Neural progenitor cell (in vitro differentiated cells): ENCODE measurements around the gene LRRC27. TPM values are rescaled to one million over a fixed set of nuclear protein-coding genes. Genes with fewer than 3 reads are reported as not detected.
A peak's percentile ranks its signal among the peaks of the same experiment; 100 is the strongest.

Experiments used
- DNase-seq: peaks from one replicate; pipeline ENCODE4 v3.0.0-alpha.2; 2016; ENCODE audit warnings: low spot score
- H2AFZ ChIP-seq: fragments of 200-600 bp; sonication (generic); replicated peaks from 2 replicates; pipeline ENCODE4 v1.6.1; 2016; ENCODE audit warnings: antibody characterized with exemption
- H3F3A ChIP-seq: fragments of 200-600 bp; sonication (generic); 2 replicates; pipeline ENCODE4 v1.6.1; 2016; ENCODE audit warnings: antibody characterized with exemption, low read depth
- H3K27ac ChIP-seq: fragments of 200-600 bp; sonication (generic); 2 replicates; pipeline ENCODE4 v1.5.1; 2016; ENCODE audit warnings: mild to moderate bottlenecking
- H3K27me3 ChIP-seq: fragments of 200-600 bp; sonication (generic); 2 replicates; pipeline ENCODE4 v1.6.1; 2016; ENCODE audit warnings: mild to moderate bottlenecking, moderate library complexity
- H3K36me3 ChIP-seq: fragments of 200-600 bp; sonication (generic); 2 replicates; pipeline ENCODE4 v1.5.1; 2016
- H3K4me1 ChIP-seq: fragments of 200-600 bp; sonication (generic); 2 replicates; pipeline ENCODE4 v1.6.1; 2016; ENCODE audit warnings: mixed run types
- H3K4me2 ChIP-seq: fragments of 200-600 bp; sonication (generic); 2 replicates; pipeline ENCODE4 v1.6.1; 2016
- H3K4me3 ChIP-seq: fragments of 200-600 bp; sonication (generic); 2 replicates; pipeline ENCODE4 v1.5.1; 2016
- H3K79me2 ChIP-seq: fragments of 200-600 bp; sonication (generic); 2 replicates; pipeline ENCODE4 v1.6.1; 2016; ENCODE audit warnings: low read depth
- H3K9ac ChIP-seq: fragments of 200-600 bp; sonication (generic); 2 replicates; pipeline ENCODE4 v1.6.1; 2016
- H3K9me3 ChIP-seq: fragments of 200-600 bp; sonication (generic); 2 replicates; pipeline ENCODE4 v1.5.1; 2016; ENCODE audit warnings: low read depth
- H4K20me1 ChIP-seq: fragments of 200-600 bp; sonication (generic); 2 replicates; pipeline ENCODE4 v1.6.1; 2016; ENCODE audit warnings: low read depth
- H3K27ac Mint-ChIP-seq: 3 replicates; pipeline ENCODE4 v1.8.0; 2021; ENCODE audit warnings: mixed read lengths
- H3K27me3 Mint-ChIP-seq: 2 replicates; pipeline ENCODE4 v1.8.0; 2022; ENCODE audit warnings: low read depth, mild to moderate bottlenecking, inconsistent platforms, moderate library complexity, mixed read lengths; ENCODE audit not compliant: insufficient read depth
- H3K36me3 Mint-ChIP-seq: 3 replicates; pipeline ENCODE4 v1.8.0; 2021; ENCODE audit warnings: mixed read lengths
- H3K4me1 Mint-ChIP-seq: 3 replicates; pipeline ENCODE4 v1.8.0; 2021; ENCODE audit warnings: mixed read lengths
- H3K4me3 Mint-ChIP-seq: 3 replicates; pipeline ENCODE4 v1.8.0; 2021; ENCODE audit warnings: mild to moderate bottlenecking, moderate library complexity, mixed read lengths
- H3K9me3 Mint-ChIP-seq: 3 replicates; pipeline ENCODE4 v1.8.0; 2020; ENCODE audit warnings: mixed read lengths
- EZH2 ChIP-seq: fragments of 200-600 bp; sonication (generic); IDR thresholded peaks from 2 replicates; pipeline ENCODE4 v1.6.1; 2017; ENCODE audit warnings: antibody characterized with exemption, mild to moderate bottlenecking, moderate library complexity
- EZH2phosphoT487 ChIP-seq: fragments of 200-600 bp; sonication (generic); IDR thresholded peaks from 2 replicates; pipeline ENCODE4 v1.6.1; 2017; ENCODE audit warnings: antibody characterized with exemption
- total RNA-seq: library from RNA; depleted of rRNA; stranded (reverse); fragments of >200 nt; gene quantifications from 2 replicates; pipeline ENCODE4 v1.2.3, GENCODE V29; 2015; ENCODE audit warnings: low replicate concordance
- TF ChIP-seq, protein P1 (sequence below): fragments of 200-600 bp; sonication (generic); IDR thresholded peaks from 2 replicates; pipeline ENCODE4 v1.5.1; 2017; ENCODE audit warnings: antibody characterized with exemption, mild to moderate bottlenecking

Gene LRRC27
- total RNA-seq, 1 donor from 2014 or later = 16.9 TPM

DNA sequence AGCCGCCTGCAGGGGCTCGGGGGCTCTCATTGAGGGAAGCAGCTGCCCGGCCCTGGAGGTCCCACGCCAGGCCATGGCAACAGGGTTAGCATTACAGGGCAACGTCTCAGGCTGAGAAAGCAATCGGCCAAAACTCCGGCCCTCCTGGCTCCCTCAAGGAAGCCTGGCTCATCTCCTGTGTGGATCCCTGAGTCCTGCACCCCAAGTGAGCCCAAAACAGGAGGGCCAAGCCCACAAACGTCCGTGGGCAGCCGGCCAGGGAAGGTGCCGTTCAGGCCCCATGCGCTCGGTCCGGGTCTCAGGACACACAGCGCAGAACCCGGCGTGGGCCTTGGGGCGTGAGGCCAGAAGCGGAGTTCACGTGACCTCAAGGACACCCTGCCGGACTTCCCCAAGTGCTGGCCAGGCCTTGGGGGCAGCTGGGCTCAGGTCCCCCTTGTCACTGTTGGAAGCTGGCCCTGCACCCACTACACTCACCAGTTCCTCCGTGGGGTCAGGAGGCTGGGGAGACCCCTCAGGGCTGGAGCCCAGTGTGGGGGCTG, 57.0 kb downstream of the LRRC27 start:
- Histone ChIP-seq H3K36me3 (no peaks in the 10 kb centered on the region), H3K4me2 (no peak overlapping the region), H3K4me3 (no peak overlapping the region), H3K9ac (no peak overlapping the region), H3F3A (peaks cover 14% of the 10 kb centered on the region), H4K20me1 (no peaks in the 10 kb centered on the region), H2AFZ (no peak overlapping the region), H3K4me1 (peaks cover 9% of the 10 kb centered on the region), H3K79me2 (no peaks in the 10 kb centered on the region), H3K9me3 (no peaks in the 10 kb centered on the region), H3K27ac (no peak overlapping the region), H3K27me3 (peaks cover under 1% of the 10 kb centered on the region)
- peaks cover 9% of the 10 kb centered on the region for H3K4me1 Mint-ChIP-seq
- peak; percentile 68 for DNase-seq
- TF ChIP-seq EZH2phosphoT487 (no peak), EZH2 (no peak)
- TF ChIP-seq, protein P1, sequence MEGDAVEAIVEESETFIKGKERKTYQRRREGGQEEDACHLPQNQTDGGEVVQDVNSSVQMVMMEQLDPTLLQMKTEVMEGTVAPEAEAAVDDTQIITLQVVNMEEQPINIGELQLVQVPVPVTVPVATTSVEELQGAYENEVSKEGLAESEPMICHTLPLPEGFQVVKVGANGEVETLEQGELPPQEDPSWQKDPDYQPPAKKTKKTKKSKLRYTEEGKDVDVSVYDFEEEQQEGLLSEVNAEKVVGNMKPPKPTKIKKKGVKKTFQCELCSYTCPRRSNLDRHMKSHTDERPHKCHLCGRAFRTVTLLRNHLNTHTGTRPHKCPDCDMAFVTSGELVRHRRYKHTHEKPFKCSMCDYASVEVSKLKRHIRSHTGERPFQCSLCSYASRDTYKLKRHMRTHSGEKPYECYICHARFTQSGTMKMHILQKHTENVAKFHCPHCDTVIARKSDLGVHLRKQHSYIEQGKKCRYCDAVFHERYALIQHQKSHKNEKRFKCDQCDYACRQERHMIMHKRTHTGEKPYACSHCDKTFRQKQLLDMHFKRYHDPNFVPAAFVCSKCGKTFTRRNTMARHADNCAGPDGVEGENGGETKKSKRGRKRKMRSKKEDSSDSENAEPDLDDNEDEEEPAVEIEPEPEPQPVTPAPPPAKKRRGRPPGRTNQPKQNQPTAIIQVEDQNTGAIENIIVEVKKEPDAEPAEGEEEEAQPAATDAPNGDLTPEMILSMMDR = no peak
- peaks cover 6% of the 10 kb centered on the region for H3K9me3 Mint-ChIP-seq
- H3K27ac Mint-ChIP-seq = no peak overlapping the region
- H3K27me3 Mint-ChIP-seq = peaks cover 20% of the 10 kb centered on the region
- no peak overlapping the region for H3K4me3 Mint-ChIP-seq
- no peaks in the 10 kb centered on the region for H3K36me3 Mint-ChIP-seq

- peaks cover 7% of the 10 kb centered on the region for H3K27me3 ChIP-seq
- Mint-ChIP-seq H3K4me1 (peaks cover 4% of the 10 kb centered on the region), H3K27me3 (peaks cover 23% of the 10 kb centered on the region), H3K9me3 (peaks cover 6% of the 10 kb centered on the region), H3K4me3 (no peak overlapping the region), H3K27ac (no peak overlapping the region), H3K36me3 (no peaks in the 10 kb centered on the region)
- no peaks in the 10 kb centered on the region for H3K79me2 ChIP-seq
- no peak overlapping the region for H3K9ac ChIP-seq
- H4K20me1 ChIP-seq = no peaks in the 10 kb centered on the region
- H3K9me3 ChIP-seq = no peaks in the 10 kb centered on the region
- TF ChIP-seq EZH2 = no peak
- TF ChIP-seq, protein P1 = no peak
- TF ChIP-seq EZH2phosphoT487 = no peak
- no peak overlapping the region for H2AFZ ChIP-seq
- no peaks in the 10 kb centered on the region for H3K36me3 ChIP-seq
- H3F3A ChIP-seq = peaks cover 14% of the 10 kb centered on the region
- DNase-seq = no peak
- H3K27ac ChIP-seq = no peak overlapping the region
- H3K4me1 ChIP-seq = peaks cover 9% of the 10 kb centered on the region
- H3K4me2 ChIP-seq = no peak overlapping the region
- H3K4me3 ChIP-seq = no peak overlapping the region
Observed at GRCh38 chr10:132389433-132390169, 57.6 kb downstream of the LRRC27 start.

DNA sequence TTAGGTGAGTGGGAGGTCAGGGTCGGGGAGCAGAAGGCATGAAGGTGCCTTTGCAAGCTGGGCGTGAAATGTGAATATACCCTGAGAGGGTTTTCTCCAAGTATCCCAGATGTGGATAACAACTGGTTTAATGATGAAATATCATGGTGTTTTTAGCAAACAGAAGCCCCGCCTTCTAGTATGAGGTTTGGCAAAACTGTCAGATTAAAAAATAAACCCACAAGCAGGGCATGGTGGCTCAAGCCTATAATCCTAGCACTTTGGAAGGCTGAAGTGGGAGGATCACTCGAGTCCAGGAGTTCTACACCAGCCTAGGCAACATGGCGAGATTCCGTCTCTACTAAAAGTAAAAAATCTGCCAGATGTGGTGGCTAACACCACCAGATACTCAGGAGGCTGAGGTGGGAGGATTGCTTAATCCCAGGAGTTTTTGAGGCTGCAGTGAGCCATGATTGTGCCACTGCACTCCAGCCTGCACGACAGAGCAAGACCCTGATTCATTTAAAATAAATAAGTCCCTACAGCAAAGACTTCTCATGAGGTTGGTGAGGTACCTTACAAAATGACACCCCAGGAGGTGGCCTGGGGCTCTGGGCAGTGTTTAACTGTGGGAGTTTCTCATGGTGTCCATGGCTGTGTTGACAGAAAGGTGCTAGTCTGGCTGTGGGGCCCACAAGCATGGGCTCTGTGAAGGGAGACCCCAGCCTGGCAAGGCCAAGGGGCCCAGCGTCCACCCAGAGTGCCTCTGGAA, 58.4 kb downstream of the LRRC27 start:
- Mint-ChIP-seq H3K4me1 (peaks cover 4% of the 10 kb centered on the region), H3K4me3 (no peak overlapping the region), H3K27me3 (peaks cover 24% of the 10 kb centered on the region), H3K27ac (no peak overlapping the region), H3K36me3 (no peaks in the 10 kb centered on the region), H3K9me3 (peaks cover 6% of the 10 kb centered on the region)
- Histone ChIP-seq H3K9me3 (no peaks in the 10 kb centered on the region), H4K20me1 (peaks cover under 1% of the 10 kb centered on the region), H3K4me1 (peaks cover 9% of the 10 kb centered on the region), H3K36me3 (no peaks in the 10 kb centered on the region), H3K9ac (no peak overlapping the region), H3K4me2 (no peak overlapping the region), H3K27ac (no peak overlapping the region), H3K79me2 (no peaks in the 10 kb centered on the region), H2AFZ (no peak overlapping the region), H3F3A (peaks cover 14% of the 10 kb centered on the region), H3K27me3 (peaks cover 15% of the 10 kb centered on the region), H3K4me3 (no peak overlapping the region)
- DNase-seq = no peak
- TF ChIP-seq EZH2 (no peak), EZH2phosphoT487 (no peak)
- TF ChIP-seq, protein P1 = no peak
